GM12892 (cell line): Measurements from ENCODE around the gene FSTL4.

ENCODE experiments used
- POLR2A ChIP-seq: IDR thresholded peaks from 2 replicates; pipeline ENCODE4 v1.6.1; 2011; ENCODE audit warnings: low read depth, low read length, control low read depth
- POLR2AphosphoS5 ChIP-seq: IDR thresholded peaks from 2 replicates; pipeline ENCODE4 v1.6.1; 2011; ENCODE audit warnings: low read depth, low read length, control low read depth
- TAF1 ChIP-seq: IDR thresholded peaks from 2 replicates; pipeline ENCODE4 v1.6.1; 2011; ENCODE audit warnings: low read depth, mild to moderate bottlenecking, control low read depth, low read length, borderline replicate concordance

- TF ChIP-seq POLR2AphosphoS5 (no peak), POLR2A (no peak), TAF1 (no peak)
These were observed 377.4 kb downstream of the FSTL4 start for GRCh38 chr5:133234911-133235310.
